Activated CD4-positive, alpha-beta memory T cell treated with anti-CD3 and anti-CD28 coated beads for 36 hours (primary cell): ENCODE data around the gene DCPS. TPM values are rescaled to one million over a fixed set of nuclear protein-coding genes. Genes with fewer than 3 reads are reported as not detected.
A peak's percentile ranks its signal among the peaks of the same experiment; 100 is the strongest.

ENCODE experiments used
- CTCF ChIA-PET: fragments of 350-600 bp; sonication (Branson Sonifier 250); formaldehyde crosslinking; loops from one replicate; lab custom pipeline; 2021; ENCODE audit warnings: antibody characterized with exemption, inconsistent platforms; lab: Charles Lee
- POLR2A ChIA-PET: fragments of 350-600 bp; sonication (Branson Sonifier 250); formaldehyde crosslinking; loops from one replicate; lab custom pipeline; 2021; ENCODE audit warnings: antibody characterized with exemption; lab: Charles Lee
- DNase-seq: peaks from one replicate; pipeline ENCODE4 v3.0.0-alpha.2; 2020
- H3K27ac Mint-ChIP-seq: one replicate; pipeline ENCODE4 v1.8.0; 2021; ENCODE audit warnings: mixed read lengths
- H3K27me3 Mint-ChIP-seq: one replicate; pipeline ENCODE4 v1.8.0; 2021; ENCODE audit warnings: mixed read lengths
- H3K36me3 Mint-ChIP-seq: one replicate; pipeline ENCODE4 v1.8.0; 2021; ENCODE audit warnings: mixed read lengths
- H3K4me1 Mint-ChIP-seq: one replicate; pipeline ENCODE4 v1.8.0; 2021; ENCODE audit warnings: low read depth, mixed read lengths
- H3K4me3 Mint-ChIP-seq: one replicate; pipeline ENCODE4 v1.8.0; 2021; ENCODE audit warnings: mild to moderate bottlenecking, mixed read lengths
- H3K9me3 Mint-ChIP-seq: one replicate; pipeline ENCODE4 v1.8.0; 2021; ENCODE audit warnings: mixed read lengths
- intact Hi-C: fragments of 100-400 bp; cut with micrococcal nuclease; formaldehyde crosslinking; loops from one replicate; pipeline ENCODE4 v1.15.1; 2023
- total RNA-seq, 2 experiments: library from RNA; stranded (reverse); gene quantifications; one replicate each; pipeline ENCODE4 v1.2.3, GENCODE V29; 2021

Gene DCPS
- total RNA-seq, 2 experiments from 2014 or later, result 40.1 to 43.9 TPM

- intact Hi-C loops, result loop anchor here (1.0 to 5.0 kb wide), 5 partner anchors 14 to 677 kb away; partner anchors contain the start of genes DCPS, FAM118B, RPUSD4 and STT3A
- H3K27me3 Mint-ChIP-seq, result no peaks in the 10 kb centered on the region
- H3K4me1 Mint-ChIP-seq, result peaks cover 33% of the 10 kb centered on the region
- no peaks in the 10 kb centered on the region for H3K9me3 Mint-ChIP-seq
- H3K4me3 Mint-ChIP-seq, result peak within 1 kb of the TSS; percentile 92
- ChIA-PET CTCF (interaction anchor here (0.6 to 1.1 kb wide), 4 partner anchors 13 to 212 kb away, joined by 3 to 4 read pairs (median 3); partner anchors contain the start of gene DCPS), POLR2A (interaction anchor here (1.0 to 6.4 kb wide), 5 partner anchors 13 to 381 kb away, joined by 3 to 41 read pairs (median 7); partner anchors contain the start of genes DCPS, FAM118B, HYLS1 and RPUSD4)
- peaks cover 57% of the 10 kb centered on the region for H3K36me3 Mint-ChIP-seq
- H3K27ac Mint-ChIP-seq, result peak within 1 kb of the TSS; percentile 94
- DNase-seq, result peak; percentile 100
These were observed 34.9 kb upstream of the DCPS start, which contains the start of the genes FOXRED1 and SRPRA for GRCh38 chr11:126268708-126269579. TSS of gene FOXRED1 (plus strand) at chr11:126269154. CDS start at chr11:126269207, 53 bp downstream. TSS of gene SRPRA (minus strand) at chr11:126268895. CDS start at chr11:126268804, 91 bp downstream.

GRCh38 chr11:126277322-126277721 lies 26.5 kb upstream of the DCPS start:
- no peak overlapping the region for H3K4me3 Mint-ChIP-seq
- DNase-seq, result no peak
- peaks cover 37% of the 10 kb centered on the region for H3K36me3 Mint-ChIP-seq
- CTCF ChIA-PET, result no interaction called here
- no peaks in the 10 kb centered on the region for H3K9me3 Mint-ChIP-seq
- H3K27ac Mint-ChIP-seq, result no peak overlapping the region
- no peaks in the 10 kb centered on the region for H3K27me3 Mint-ChIP-seq
- POLR2A ChIA-PET, result no interaction called here
- intact Hi-C loops, result no loop called here
- H3K4me1 Mint-ChIP-seq, result peaks cover 17% of the 10 kb centered on the region

DNA sequence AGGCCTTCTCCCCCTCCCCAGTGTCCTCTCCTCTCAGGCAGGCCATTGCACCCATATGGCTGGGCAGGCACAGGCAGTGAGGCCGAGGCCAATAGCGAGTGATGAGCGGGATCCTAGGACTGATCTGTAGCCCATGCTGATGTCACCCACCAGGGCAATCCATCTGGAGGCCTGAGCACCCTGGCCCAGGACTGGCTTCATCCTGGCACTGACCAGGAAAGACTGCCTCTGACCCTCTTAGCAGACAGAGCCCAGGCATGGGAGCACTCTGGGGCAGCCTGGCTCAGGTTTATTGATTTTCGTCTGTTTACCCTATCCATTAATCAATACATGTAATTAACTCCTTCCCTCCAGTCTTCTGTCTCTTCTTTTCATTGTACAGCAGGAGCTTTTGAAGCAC lies 26.1 kb upstream of the DCPS start:
- POLR2A ChIA-PET, result no interaction called here
- no peak overlapping the region for H3K27ac Mint-ChIP-seq
- no peak overlapping the region for H3K4me3 Mint-ChIP-seq
- no peaks in the 10 kb centered on the region for H3K27me3 Mint-ChIP-seq
- no peak for DNase-seq
- no peaks in the 10 kb centered on the region for H3K9me3 Mint-ChIP-seq
- H3K4me1 Mint-ChIP-seq, result peaks cover 21% of the 10 kb centered on the region
- H3K36me3 Mint-ChIP-seq, result peaks cover 33% of the 10 kb centered on the region
- CTCF ChIA-PET, result no interaction called here
- intact Hi-C loops, result no loop called here

DNA sequence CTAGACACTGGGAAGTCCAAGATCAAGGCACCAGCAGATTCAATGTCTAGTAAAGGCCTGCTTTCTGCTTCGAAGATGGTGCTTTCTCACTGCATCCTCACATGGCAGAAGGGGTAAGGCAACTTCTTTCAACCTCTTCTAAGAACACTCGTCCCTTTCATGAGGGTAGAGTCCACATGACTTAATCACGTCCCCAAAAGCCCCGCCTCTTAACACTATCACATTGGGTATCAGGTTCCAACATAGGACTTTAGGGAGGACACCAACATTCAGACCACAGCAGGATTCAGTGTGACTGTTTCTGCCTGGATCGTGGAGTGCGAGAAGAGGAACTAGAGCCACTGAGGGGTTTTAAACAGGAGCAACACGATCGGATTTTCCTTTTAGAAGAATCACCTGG lies 24.7 kb upstream of the DCPS start:
- ChIA-PET POLR2A (no interaction called here), CTCF (no interaction called here)
- DNase-seq, result no peak
- intact Hi-C loops, result no loop called here
- Mint-ChIP-seq H3K36me3 (peaks cover 23% of the 10 kb centered on the region), H3K4me3 (no peak overlapping the region), H3K27ac (no peak overlapping the region), H3K27me3 (no peaks in the 10 kb centered on the region), H3K4me1 (peaks cover 28% of the 10 kb centered on the region), H3K9me3 (no peaks in the 10 kb centered on the region)

DNA sequence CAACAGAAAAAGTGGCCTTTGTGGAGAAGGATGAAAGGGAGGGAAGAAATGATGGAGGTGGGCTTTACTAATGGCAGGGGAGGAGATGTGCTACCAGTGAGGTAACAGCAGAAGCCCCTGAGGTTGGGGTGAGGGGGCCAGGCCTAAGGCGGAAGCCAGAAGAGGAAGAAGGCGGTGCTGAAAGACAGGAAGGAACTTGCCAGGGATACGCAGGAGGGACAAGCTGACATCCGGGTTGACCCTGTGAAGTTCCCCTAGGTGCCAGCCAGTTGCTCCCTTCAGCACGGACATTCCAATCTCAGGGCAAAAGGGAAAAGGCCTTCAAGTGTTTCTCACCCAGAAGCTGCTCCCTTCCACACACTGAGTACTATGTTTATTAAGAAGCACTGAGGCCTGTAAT lies 23.3 kb upstream of the DCPS start:
- no peak for DNase-seq
- ChIA-PET POLR2A (interaction anchor here (3.7 kb wide), 1 partner anchor 11 kb away, joined by 41 read pairs; the partner anchor contains the start of genes FOXRED1 and SRPRA), CTCF (no interaction called here)
- Mint-ChIP-seq H3K27me3 (no peaks in the 10 kb centered on the region), H3K9me3 (no peaks in the 10 kb centered on the region), H3K4me1 (peaks cover 37% of the 10 kb centered on the region), H3K27ac (peak overlapping the region; percentile 38), H3K4me3 (no peak overlapping the region), H3K36me3 (peaks cover 14% of the 10 kb centered on the region)
- intact Hi-C loops, result no loop called here

- peak overlapping the region; percentile 82 for H3K4me3 Mint-ChIP-seq
- intact Hi-C loops, result no loop called here
- ChIA-PET CTCF (no interaction called here), POLR2A (interaction anchor here (3.7 kb wide), 1 partner anchor 11 kb away, joined by 41 read pairs; the partner anchor contains the start of genes FOXRED1 and SRPRA)
- H3K27me3 Mint-ChIP-seq, result no peaks in the 10 kb centered on the region
- peaks cover 11% of the 10 kb centered on the region for H3K36me3 Mint-ChIP-seq
- peaks cover 37% of the 10 kb centered on the region for H3K4me1 Mint-ChIP-seq
- no peak for DNase-seq
- no peaks in the 10 kb centered on the region for H3K9me3 Mint-ChIP-seq
- no peak overlapping the region for H3K27ac Mint-ChIP-seq
These were observed 22.6 kb upstream of the DCPS start for GRCh38 chr11:126281245-126281644.

- Mint-ChIP-seq H3K4me3 (peak overlapping the region; percentile 82), H3K36me3 (peaks cover 8% of the 10 kb centered on the region), H3K27ac (peak overlapping the region; percentile 81), H3K9me3 (no peaks in the 10 kb centered on the region), H3K4me1 (peaks cover 37% of the 10 kb centered on the region), H3K27me3 (no peaks in the 10 kb centered on the region)
- intact Hi-C loops, result loop anchor here (2.0 kb wide), 1 partner anchor 73 kb away; the partner anchor contains the start of gene ST3GAL4
- ChIA-PET CTCF (interaction anchor here (1.0 kb wide), 1 partner anchor 12 kb away, joined by 3 read pairs; no protein-coding TSS in a partner anchor), POLR2A (interaction anchor here (0.8 to 3.7 kb wide), 3 partner anchors 12 to 74 kb away, joined by 4 to 41 read pairs (median 4); partner anchors contain the start of genes FOXRED1, SRPRA and ST3GAL4)
- no peak for DNase-seq
These were observed 22.1 kb upstream of the DCPS start for GRCh38 chr11:126281666-126282175.

- POLR2A ChIA-PET, result interaction anchor here (0.6 to 3.7 kb wide), 4 partner anchors 11 to 837 kb away, joined by 3 to 41 read pairs (median 4); partner anchors contain the start of genes FOXRED1, SRPRA and ST3GAL4
- Mint-ChIP-seq H3K36me3 (peaks cover 7% of the 10 kb centered on the region), H3K27ac (peak overlapping the region; percentile 81), H3K9me3 (no peaks in the 10 kb centered on the region), H3K4me3 (peak overlapping the region; percentile 82), H3K4me1 (peaks cover 39% of the 10 kb centered on the region), H3K27me3 (no peaks in the 10 kb centered on the region)
- peak; percentile 55 for DNase-seq
- intact Hi-C loops, result loop anchor here (2.0 kb wide), 1 partner anchor 72 kb away; the partner anchor contains the start of gene ST3GAL4
- CTCF ChIA-PET, result interaction anchor here (1.0 kb wide), 1 partner anchor 13 kb away, joined by 3 read pairs; no protein-coding TSS in a partner anchor
These were observed 21.5 kb upstream of the DCPS start for GRCh38 chr11:126282361-126282735.

DNA sequence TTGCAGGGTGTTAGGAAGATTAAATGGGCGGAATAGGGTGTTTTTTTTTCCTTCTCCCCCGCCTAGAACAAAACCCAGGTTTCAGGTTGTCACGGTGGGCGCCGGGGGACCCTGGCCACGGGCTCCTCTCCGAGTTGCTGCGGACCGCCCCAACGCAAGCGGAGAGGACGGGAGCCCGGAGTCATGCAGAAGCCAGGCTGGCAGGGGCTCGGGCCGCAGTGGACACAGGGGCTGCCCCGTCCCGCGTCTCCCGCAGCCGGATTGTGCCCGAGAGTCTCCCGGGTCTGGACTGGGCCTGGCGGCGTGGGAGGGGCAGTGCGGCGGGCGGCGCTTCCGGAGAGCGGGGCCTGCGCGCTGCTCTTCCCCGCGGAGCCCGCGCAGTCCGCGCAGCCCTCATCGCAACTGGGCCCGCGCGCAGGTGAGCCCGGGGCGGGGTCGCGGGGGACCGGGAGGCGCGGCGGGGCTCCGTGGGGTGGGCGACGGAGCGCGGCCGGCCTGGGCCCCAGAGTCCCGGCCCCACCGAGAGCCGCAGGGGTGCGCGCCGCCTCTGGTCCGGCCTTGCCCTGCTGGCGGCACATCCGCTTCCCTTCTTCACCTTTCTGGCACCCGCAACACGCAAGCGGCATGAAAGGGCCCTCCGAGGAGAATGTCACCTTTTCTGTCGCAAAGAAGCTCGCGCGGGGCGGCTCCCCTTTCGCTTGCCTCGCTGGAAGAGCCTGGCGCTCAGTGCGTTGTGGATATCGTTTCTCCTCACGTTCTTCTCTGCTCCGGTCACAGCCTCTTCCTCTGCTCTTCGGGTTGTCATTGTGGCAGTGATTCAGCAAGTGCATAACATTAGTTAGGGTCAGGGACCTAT lies 20.9 kb upstream of the DCPS start, which contains the start of gene TIRAP:
Gene TIRAP, plus strand, starts transcription at position 358 of the 856 bp plus-strand sequence. CDS start 7,802 bp downstream, outside the sequence.
- Mint-ChIP-seq H3K36me3 (peaks cover under 1% of the 10 kb centered on the region), H3K4me3 (peak within 1 kb of the TSS; percentile 97)

DNA sequence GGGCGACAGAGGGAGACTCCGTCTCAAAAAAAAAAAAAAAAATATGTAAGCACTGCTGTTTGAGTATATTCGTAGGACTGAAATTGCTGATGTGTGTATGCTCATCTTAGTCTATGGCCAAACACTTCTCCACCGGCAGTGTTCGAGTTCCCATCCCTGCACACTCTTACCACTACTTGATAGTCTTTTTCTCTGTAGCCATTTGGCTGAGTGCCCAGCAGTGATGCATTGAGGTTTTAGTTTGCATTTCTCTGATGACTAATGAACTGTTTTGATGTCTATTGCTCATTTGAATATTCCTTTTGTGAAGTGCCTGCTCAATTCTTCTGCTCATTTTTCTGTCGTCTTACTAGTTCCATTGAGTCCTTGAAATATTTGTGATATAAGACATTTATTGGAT lies 19.0 kb upstream of the DCPS start:
- Mint-ChIP-seq H3K36me3 (no peaks in the 10 kb centered on the region), H3K9me3 (no peaks in the 10 kb centered on the region), H3K27me3 (no peaks in the 10 kb centered on the region), H3K4me3 (peak overlapping the region; percentile 97), H3K4me1 (peaks cover 44% of the 10 kb centered on the region), H3K27ac (peak overlapping the region; percentile 79)
- intact Hi-C loops, result loop anchor here (1.0 kb wide), 1 partner anchor 20 kb away; no protein-coding TSS in a partner anchor
- ChIA-PET POLR2A (no interaction called here), CTCF (interaction anchor here (0.7 kb wide), 1 partner anchor 71 kb away, joined by 5 read pairs; the partner anchor contains the start of gene ST3GAL4)
- DNase-seq, result peak; percentile 95

More for the DNA sequence above, 20.9 kb upstream of the DCPS start, which contains the start of gene TIRAP:
- peak; percentile 73 for DNase-seq
- intact Hi-C loops, result loop anchor here (1.0 to 2.0 kb wide), 3 partner anchors 14 to 72 kb away; partner anchors contain the start of genes FAM118B, FOXRED1, RPUSD4 and ST3GAL4
- H3K27ac Mint-ChIP-seq, result peak within 1 kb of the TSS; percentile 91
- ChIA-PET CTCF (interaction anchor here (0.9 to 1.0 kb wide), 2 partner anchors 13 kb away, joined by 3 read pairs; no protein-coding TSS in a partner anchor), POLR2A (interaction anchor here (0.6 to 3.7 kb wide), 8 partner anchors 11 to 838 kb away, joined by 3 to 41 read pairs (median 4); partner anchors contain the start of genes DCPS, FOXRED1, SRPRA and ST3GAL4)
- peaks cover 39% of the 10 kb centered on the region for H3K4me1 Mint-ChIP-seq
- H3K9me3 Mint-ChIP-seq, result no peaks in the 10 kb centered on the region
- no peaks in the 10 kb centered on the region for H3K27me3 Mint-ChIP-seq
